Measurements from ENCODE around the gene PRSS16.
"Not testable (repeated sequence)": the region's sequence is repeated elsewhere in the genome, so short reads cannot be mapped to it uniquely, and the experiment has no call there.

PRSS16 gene

DNA sequence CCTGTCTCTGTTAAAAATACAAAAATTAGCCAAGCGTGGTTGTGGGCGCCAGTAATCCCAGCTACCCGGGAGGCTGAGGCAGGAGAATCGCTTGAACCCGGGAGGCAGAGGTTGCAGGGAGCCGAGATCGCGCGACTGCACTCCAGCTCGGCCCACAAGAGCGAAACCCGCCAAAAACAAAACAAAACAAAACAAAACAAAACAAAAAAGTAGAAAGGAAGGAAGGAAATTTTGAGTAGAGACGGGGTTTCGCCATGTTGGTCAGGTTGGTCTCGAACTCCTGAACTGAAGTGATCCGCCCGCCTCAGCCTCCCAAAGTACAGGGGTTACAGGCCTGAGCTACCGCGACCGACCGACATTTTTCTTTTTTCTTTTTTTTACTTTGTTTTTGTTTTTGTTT is 30.6 kb upstream of the PRSS16 start:
- TF ChIP-seq, protein P1, sequence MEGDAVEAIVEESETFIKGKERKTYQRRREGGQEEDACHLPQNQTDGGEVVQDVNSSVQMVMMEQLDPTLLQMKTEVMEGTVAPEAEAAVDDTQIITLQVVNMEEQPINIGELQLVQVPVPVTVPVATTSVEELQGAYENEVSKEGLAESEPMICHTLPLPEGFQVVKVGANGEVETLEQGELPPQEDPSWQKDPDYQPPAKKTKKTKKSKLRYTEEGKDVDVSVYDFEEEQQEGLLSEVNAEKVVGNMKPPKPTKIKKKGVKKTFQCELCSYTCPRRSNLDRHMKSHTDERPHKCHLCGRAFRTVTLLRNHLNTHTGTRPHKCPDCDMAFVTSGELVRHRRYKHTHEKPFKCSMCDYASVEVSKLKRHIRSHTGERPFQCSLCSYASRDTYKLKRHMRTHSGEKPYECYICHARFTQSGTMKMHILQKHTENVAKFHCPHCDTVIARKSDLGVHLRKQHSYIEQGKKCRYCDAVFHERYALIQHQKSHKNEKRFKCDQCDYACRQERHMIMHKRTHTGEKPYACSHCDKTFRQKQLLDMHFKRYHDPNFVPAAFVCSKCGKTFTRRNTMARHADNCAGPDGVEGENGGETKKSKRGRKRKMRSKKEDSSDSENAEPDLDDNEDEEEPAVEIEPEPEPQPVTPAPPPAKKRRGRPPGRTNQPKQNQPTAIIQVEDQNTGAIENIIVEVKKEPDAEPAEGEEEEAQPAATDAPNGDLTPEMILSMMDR (conservative IDR thresholded peaks at IDR 0.05; ENCODE audit: low read depth, low read length), result no peak
- Histone ChIP-seq H3K79me2 (ENCODE audit: insufficient read depth, low read depth) (no peaks in the 10 kb centered on the region), H3K27ac (no peak overlapping the region), H3K27me3 (ENCODE audit: insufficient read depth, low read depth) (no peaks in the 10 kb centered on the region), H3K4me2 (no peak overlapping the region), H3K4me3 (IDR thresholded peaks at IDR 0.05; ENCODE audit: insufficient read depth, low read depth, low read length) (no peak overlapping the region), H2AFZ (ENCODE audit: low read depth) (no peak overlapping the region), H3K9ac (no peak overlapping the region), H3K4me1 (ENCODE audit: low read depth, poor library complexity, severe bottlenecking) (no peaks in the 10 kb centered on the region), H3K36me3 (ENCODE audit: insufficient read depth) (no peaks in the 10 kb centered on the region), H4K20me1 (ENCODE audit: insufficient read depth) (no peaks in the 10 kb centered on the region)

DNA sequence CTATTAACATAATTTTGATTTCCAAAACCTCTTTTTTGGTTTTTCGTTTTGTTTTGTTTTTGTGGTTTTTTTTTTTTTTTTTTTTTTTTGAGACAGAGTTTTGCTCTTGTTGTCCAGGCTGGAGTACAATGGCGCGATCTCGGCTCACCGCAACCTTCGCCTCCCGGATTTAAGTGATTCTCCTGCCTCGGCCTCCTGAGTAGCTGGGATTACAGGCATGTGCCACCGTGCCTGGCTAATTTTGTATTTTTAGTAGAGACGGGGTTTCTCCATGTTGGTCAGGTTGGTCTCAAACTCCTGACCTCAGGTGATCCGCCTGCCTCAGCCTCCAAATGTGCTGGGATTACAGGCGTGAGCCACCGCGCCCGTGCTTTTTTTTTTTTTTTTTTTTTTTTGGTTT is 24.5 kb upstream of the PRSS16 start:
- not testable (repeated sequence) for H2AFZ ChIP-seq (ENCODE audit: low read depth); H3K4me2 ChIP-seq; H3K36me3 ChIP-seq (ENCODE audit: insufficient read depth); H4K20me1 ChIP-seq (ENCODE audit: insufficient read depth); H3K4me3 ChIP-seq (IDR thresholded peaks at IDR 0.05; ENCODE audit: insufficient read depth, low read depth, low read length); H3K27ac ChIP-seq; H3K27me3 ChIP-seq (ENCODE audit: insufficient read depth, low read depth); H3K79me2 ChIP-seq (ENCODE audit: insufficient read depth, low read depth); H3K4me1 ChIP-seq (ENCODE audit: low read depth, poor library complexity, severe bottlenecking); H3K9ac ChIP-seq

DNA sequence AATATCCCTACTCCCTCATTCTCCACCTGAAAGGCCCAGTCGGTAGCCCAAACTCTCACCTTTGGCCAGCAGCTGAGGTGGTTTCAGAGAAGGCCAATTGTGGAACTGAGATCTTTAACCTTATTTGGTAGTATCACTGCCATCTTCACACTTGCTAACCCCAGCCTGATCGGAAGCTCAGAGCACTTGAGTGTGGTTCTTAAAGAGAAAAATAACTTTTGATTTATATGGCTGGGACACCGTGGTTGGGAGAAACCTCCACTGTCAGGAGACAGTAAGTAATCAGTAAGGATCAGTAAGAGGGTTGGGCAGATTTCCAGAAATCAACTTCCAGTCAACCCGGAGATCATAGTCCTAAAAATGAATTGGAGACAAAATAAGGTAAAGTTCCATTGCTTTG is 22.8 kb upstream of the PRSS16 start:
- Histone ChIP-seq H3K79me2 (ENCODE audit: insufficient read depth, low read depth) (no peaks in the 10 kb centered on the region), H3K27ac (no peak overlapping the region), H3K36me3 (ENCODE audit: insufficient read depth) (no peaks in the 10 kb centered on the region), H4K20me1 (ENCODE audit: insufficient read depth) (no peaks in the 10 kb centered on the region), H2AFZ (ENCODE audit: low read depth) (no peak overlapping the region), H3K4me3 (IDR thresholded peaks at IDR 0.05; ENCODE audit: insufficient read depth, low read depth, low read length) (no peak overlapping the region), H3K4me2 (no peak overlapping the region), H3K27me3 (ENCODE audit: insufficient read depth, low read depth) (no peaks in the 10 kb centered on the region), H3K4me1 (ENCODE audit: low read depth, poor library complexity, severe bottlenecking) (no peaks in the 10 kb centered on the region), H3K9ac (no peak overlapping the region)
- TF ChIP-seq, protein P1 (conservative IDR thresholded peaks at IDR 0.05; ENCODE audit: low read depth, low read length), result no peak

DNA sequence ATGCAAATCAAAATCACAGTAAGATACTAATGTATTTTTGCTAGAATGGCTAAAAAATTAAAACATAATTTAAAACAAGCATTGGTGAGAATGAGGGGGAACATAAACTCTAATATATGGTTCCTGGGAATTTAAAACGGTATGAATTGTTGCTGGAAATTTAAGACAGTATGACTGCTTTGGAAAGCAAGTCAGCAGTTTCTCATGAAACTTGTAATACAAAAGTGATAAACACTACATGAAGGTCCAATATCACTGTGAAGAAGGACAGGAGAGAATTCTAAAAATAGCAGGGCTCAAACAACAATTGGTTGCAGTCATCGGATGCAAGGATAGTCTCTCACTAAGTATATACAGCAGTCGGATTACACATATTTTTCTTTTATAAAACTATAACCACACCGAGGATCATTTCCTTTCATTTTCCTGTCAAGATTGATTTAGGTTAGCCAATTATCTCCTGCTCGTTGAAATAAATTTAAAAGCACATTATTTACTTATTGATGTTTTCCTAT is 18.5 kb upstream of the PRSS16 start:
- H2AFZ ChIP-seq (ENCODE audit: low read depth), result no peak overlapping the region
- no peak overlapping the region for H3K4me3 ChIP-seq (IDR thresholded peaks at IDR 0.05; ENCODE audit: insufficient read depth, low read depth, low read length)
- no peaks in the 10 kb centered on the region for H3K79me2 ChIP-seq (ENCODE audit: insufficient read depth, low read depth)
- no peaks in the 10 kb centered on the region for H3K36me3 ChIP-seq (ENCODE audit: insufficient read depth)
- H3K9ac ChIP-seq, result no peak overlapping the region
- TF ChIP-seq, protein P1 (conservative IDR thresholded peaks at IDR 0.05; ENCODE audit: low read depth, low read length), result no peak
- H3K4me2 ChIP-seq, result no peak overlapping the region
- no peaks in the 10 kb centered on the region for H4K20me1 ChIP-seq (ENCODE audit: insufficient read depth)
- no peaks in the 10 kb centered on the region for H3K27me3 ChIP-seq (ENCODE audit: insufficient read depth, low read depth)
- no peak overlapping the region for H3K27ac ChIP-seq
- H3K4me1 ChIP-seq (ENCODE audit: low read depth, poor library complexity, severe bottlenecking), result no peaks in the 10 kb centered on the region

DNA sequence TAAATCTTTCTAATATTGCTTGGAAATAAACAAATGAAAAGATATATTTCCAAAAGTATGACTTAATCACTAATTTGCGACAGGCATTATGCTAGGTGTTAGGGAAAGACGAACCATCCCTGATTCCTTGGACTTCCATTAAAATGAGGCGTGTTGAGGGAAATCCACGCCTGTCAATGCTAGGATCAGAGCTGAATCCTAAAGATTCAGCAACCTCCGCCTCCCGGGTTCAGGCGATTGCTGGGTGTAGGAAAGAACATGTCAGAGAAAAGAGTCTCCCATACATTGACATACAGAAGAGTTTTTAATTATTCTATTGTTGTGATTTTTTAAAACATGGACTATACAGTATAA is 16.8 kb upstream of the PRSS16 start:
- Histone ChIP-seq H3K27ac (no peak overlapping the region), H3K79me2 (ENCODE audit: insufficient read depth, low read depth) (no peaks in the 10 kb centered on the region), H2AFZ (ENCODE audit: low read depth) (no peak overlapping the region), H4K20me1 (ENCODE audit: insufficient read depth) (no peaks in the 10 kb centered on the region), H3K27me3 (ENCODE audit: insufficient read depth, low read depth) (no peaks in the 10 kb centered on the region), H3K9ac (no peak overlapping the region), H3K36me3 (ENCODE audit: insufficient read depth) (no peaks in the 10 kb centered on the region), H3K4me3 (IDR thresholded peaks at IDR 0.05; ENCODE audit: insufficient read depth, low read depth, low read length) (no peak overlapping the region), H3K4me2 (no peak overlapping the region), H3K4me1 (ENCODE audit: low read depth, poor library complexity, severe bottlenecking) (no peaks in the 10 kb centered on the region)
- TF ChIP-seq, protein P1 (conservative IDR thresholded peaks at IDR 0.05; ENCODE audit: low read depth, low read length), result no peak
